ENCODE measurements around the gene GPR12.

GPR12 gene

DNA sequence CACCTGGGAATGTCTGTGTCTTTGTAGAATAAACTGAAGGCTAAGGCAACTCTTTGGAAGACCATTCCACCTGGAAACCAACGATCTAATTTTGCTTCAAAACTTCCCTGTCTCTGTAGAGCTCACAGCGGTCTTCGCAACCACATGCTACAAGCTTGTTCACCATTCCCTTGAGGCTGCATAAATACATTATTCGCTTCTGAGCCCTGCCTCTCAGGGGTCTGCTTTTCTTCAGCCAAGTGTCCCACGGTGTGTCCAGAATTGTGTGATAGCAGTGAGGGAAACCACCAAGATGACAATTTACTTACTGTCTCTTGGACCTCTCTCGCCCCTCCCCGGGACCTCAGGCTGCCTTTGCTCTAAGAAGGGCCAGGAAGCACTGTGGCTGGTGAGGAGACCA lies 51.1 kb downstream of the GPR12 start:
- Histone ChIP-seq H3K4me2 (ENCODE audit: low read length) (no peak overlapping the region), H3F3A (ENCODE audit: insufficient read depth, low read length) (no peaks in the 10 kb centered on the region), H3K9ac (ENCODE audit: low read length) (no peak overlapping the region), H3K27me3 (ENCODE audit: insufficient read depth, low read length) (0 out of 2 replicates have a peak, but pooled peaks cover 3% of the 10 kb centered on the region), H3K36me3 (ENCODE audit: insufficient read depth, low read length) (no peaks in the 10 kb centered on the region), H3K27ac (ENCODE audit: low read depth, low read length, poor library complexity, severe bottlenecking) (no peak overlapping the region), H4K20me1 (ENCODE audit: insufficient read depth, low read length) (no peaks in the 10 kb centered on the region), H3K4me3 (ENCODE audit: low read depth, low read length, poor library complexity, severe bottlenecking) (no peak overlapping the region), H2AFZ (ENCODE audit: low read length) (no peak overlapping the region), H3K79me2 (ENCODE audit: insufficient read depth, low read length) (no peaks in the 10 kb centered on the region), H3K9me2 (ENCODE audit: low read depth, low read length) (no peaks in the 10 kb centered on the region), H3K4me1 (ENCODE audit: insufficient read depth, low read length, severe bottlenecking) (no peaks in the 10 kb centered on the region), H3K9me3 (ENCODE audit: low read length) (no peaks in the 10 kb centered on the region)
- TF ChIP-seq EZH2 (IDR thresholded peaks at IDR 0.05; ENCODE audit: borderline replicate concordance, low read length), result no peak
- no peak for TF ChIP-seq CTCF (IDR thresholded peaks at IDR 0.05; ENCODE audit: low read length)

GRCh38 chr13:26708007-26708297 lies 52.6 kb downstream of the GPR12 start:
- no peak overlapping the region for H3K27ac ChIP-seq (ENCODE audit: low read depth, low read length, poor library complexity, severe bottlenecking)
- no peaks in the 10 kb centered on the region for H4K20me1 ChIP-seq (ENCODE audit: insufficient read depth, low read length)
- H3K4me2 ChIP-seq (ENCODE audit: low read length), result no peak overlapping the region
- no peak overlapping the region for H3K9ac ChIP-seq (ENCODE audit: low read length)
- H3K9me3 ChIP-seq (ENCODE audit: low read length), result no peaks in the 10 kb centered on the region
- H3K4me3 ChIP-seq (ENCODE audit: low read depth, low read length, poor library complexity, severe bottlenecking), result no peak overlapping the region
- 0 out of 2 replicates have a peak, but pooled peaks cover 3% of the 10 kb centered on the region for H3K27me3 ChIP-seq (ENCODE audit: insufficient read depth, low read length)
- H3K36me3 ChIP-seq (ENCODE audit: insufficient read depth, low read length), result no peaks in the 10 kb centered on the region
- H2AFZ ChIP-seq (ENCODE audit: low read length), result no peak overlapping the region
- no peak; the same call in 1 of the 2 replicates for TF ChIP-seq CTCF (IDR thresholded peaks at IDR 0.05; ENCODE audit: low read length)
- TF ChIP-seq EZH2 (IDR thresholded peaks at IDR 0.05; ENCODE audit: borderline replicate concordance, low read length), result no peak
- H3K4me1 ChIP-seq (ENCODE audit: insufficient read depth, low read length, severe bottlenecking), result no peaks in the 10 kb centered on the region
- H3F3A ChIP-seq (ENCODE audit: insufficient read depth, low read length), result no peaks in the 10 kb centered on the region
- no peaks in the 10 kb centered on the region for H3K9me2 ChIP-seq (ENCODE audit: low read depth, low read length)
- H3K79me2 ChIP-seq (ENCODE audit: insufficient read depth, low read length), result no peaks in the 10 kb centered on the region

DNA sequence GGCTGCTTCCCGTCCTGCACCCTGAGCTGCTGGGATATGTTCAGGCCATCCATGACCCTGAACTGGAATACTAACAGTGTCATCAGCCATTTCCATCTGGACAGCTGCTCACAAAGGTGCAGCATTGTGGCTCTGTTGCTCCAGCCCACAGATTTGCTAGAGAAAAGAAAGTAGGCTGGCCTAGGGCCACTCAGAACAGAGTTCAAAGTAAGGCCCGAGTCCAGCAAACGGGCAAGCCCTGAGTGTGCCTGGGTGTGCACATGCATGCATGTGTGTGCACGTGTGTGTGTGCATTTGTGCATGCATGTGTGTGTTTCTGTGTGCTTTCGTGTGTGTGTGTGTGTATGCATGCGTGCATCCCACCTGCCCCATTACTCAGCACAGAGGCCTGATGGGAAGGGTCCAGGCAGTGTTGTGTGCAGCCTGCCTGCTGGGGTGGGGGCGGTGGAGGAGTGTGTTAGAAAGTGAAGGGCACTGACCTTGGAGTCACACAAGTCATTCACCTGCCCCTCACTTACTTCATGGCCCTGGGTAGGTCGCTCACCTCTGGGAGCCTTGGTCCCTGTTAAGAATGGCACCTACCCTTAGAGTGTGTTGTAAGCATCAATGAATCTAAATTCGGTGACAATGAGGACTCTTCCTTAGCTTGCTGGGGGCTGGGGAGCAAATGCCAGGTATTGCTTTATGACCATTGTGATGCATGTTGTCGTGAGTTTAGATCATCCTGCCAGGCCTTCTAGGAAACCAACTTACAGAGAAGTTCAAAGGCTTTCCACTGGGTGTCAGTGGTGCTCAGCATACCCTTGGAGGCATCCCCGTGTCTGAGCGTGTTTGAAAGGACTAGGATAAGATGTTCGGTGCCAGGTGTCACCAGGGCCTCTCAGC lies 53.2 kb downstream of the GPR12 start:
- Histone ChIP-seq H3K9ac (ENCODE audit: low read length) (no peak overlapping the region), H3K4me1 (ENCODE audit: insufficient read depth, low read length, severe bottlenecking) (no peaks in the 10 kb centered on the region), H3K27me3 (ENCODE audit: insufficient read depth, low read length) (0 out of 2 replicates have a peak, but pooled peaks cover 3% of the 10 kb centered on the region), H2AFZ (ENCODE audit: low read length) (no peak overlapping the region), H4K20me1 (ENCODE audit: insufficient read depth, low read length) (no peaks in the 10 kb centered on the region), H3K27ac (ENCODE audit: low read depth, low read length, poor library complexity, severe bottlenecking) (no peak overlapping the region), H3K4me2 (ENCODE audit: low read length) (no peak overlapping the region), H3K9me2 (ENCODE audit: low read depth, low read length) (no peaks in the 10 kb centered on the region), H3K4me3 (ENCODE audit: low read depth, low read length, poor library complexity, severe bottlenecking) (no peak overlapping the region), H3K9me3 (ENCODE audit: low read length) (no peaks in the 10 kb centered on the region), H3K36me3 (ENCODE audit: insufficient read depth, low read length) (no peaks in the 10 kb centered on the region), H3F3A (ENCODE audit: insufficient read depth, low read length) (no peaks in the 10 kb centered on the region), H3K79me2 (ENCODE audit: insufficient read depth, low read length) (no peaks in the 10 kb centered on the region)
- peak; percentile 66; the same call in 1 of the 2 replicates for TF ChIP-seq CTCF (IDR thresholded peaks at IDR 0.05; ENCODE audit: low read length)
- TF ChIP-seq EZH2 (IDR thresholded peaks at IDR 0.05; ENCODE audit: borderline replicate concordance, low read length), result no peak

Data from OCI-LY1 (cell line).